ENCODE data around the gene AKR1E2.

- no peak for TF ChIP-seq CTCF (conservative IDR thresholded peaks at IDR 0.05)
- TF ChIP-seq ZFX (IDR thresholded peaks at IDR 0.05): no peak
Measured at GRCh38 chr10:4836416-4836969, 10.5 kb downstream of the AKR1E2 start.

Data from C4-2B (cell line).